Naive thymus-derived CD4-positive, alpha-beta T cell (primary cell): ENCODE results near the gene RPL14. TPM values are rescaled to one million over a fixed set of nuclear protein-coding genes. Genes with fewer than 3 reads are reported as not detected.
"Not testable (repeated sequence)": the region's sequence is repeated elsewhere in the genome, so short reads cannot be mapped to it uniquely, and the experiment has no call there.

ENCODE experiments used
- ATAC-seq: fragments of 150-1000 bp; cut with Tn5 transposase; 2 replicates; pipeline ENCODE4 v1.10.0; 2021; ENCODE audit warnings: mild to moderate bottlenecking, moderate library complexity
- CTCF ChIA-PET: fragments of 350-600 bp; sonication (Branson Sonifier 250); formaldehyde crosslinking; loops from one replicate; lab custom pipeline; 2021; ENCODE audit warnings: antibody characterized with exemption; lab: Charles Lee
- POLR2A ChIA-PET: fragments of 350-600 bp; sonication (Branson Sonifier 250); formaldehyde crosslinking; loops from one replicate; lab custom pipeline; 2021; ENCODE audit warnings: antibody characterized with exemption, inconsistent platforms; lab: Charles Lee
- DNase-seq, 9 donors: peaks; one replicate each; pipeline versions ENCODE4 v3.0.0 to v3.0.0-alpha.2; 2020 to 2022; ENCODE audit warnings: mixed read lengths in 1 of 9
- H3K27ac ChIP-seq: one replicate; pipeline ENCODE4 v1.7.0; 2013; ENCODE audit warnings: mild to moderate bottlenecking, low read depth, low read length, moderate library complexity
- H3K27me3 ChIP-seq, 2 donors: one replicate each; pipeline ENCODE4 v1.7.0; 2013; ENCODE audit warnings: low read length in 2 of 2, mild to moderate bottlenecking in 2 of 2, moderate library complexity in 2 of 2; ENCODE audit not compliant: control insufficient read depth in 2 of 2, insufficient read depth in 2 of 2
- H3K36me3 ChIP-seq, 3 experiments: 1 replicate in 2 of 3; 2 replicates in 1 of 3; pipeline ENCODE4 v1.7.0; 2013; ENCODE audit warnings: low read length in 3 of 3, mild to moderate bottlenecking in 3 of 3, moderate library complexity in 1 of 3; ENCODE audit not compliant: insufficient read depth in 3 of 3, control insufficient read depth in 2 of 3
- H3K4me1 ChIP-seq, 2 donors: one replicate each; pipeline ENCODE4 v1.7.0; 2013; ENCODE audit warnings: low read length in 2 of 2, mild to moderate bottlenecking in 2 of 2, moderate library complexity in 1 of 2; ENCODE audit not compliant: control insufficient read depth in 2 of 2, insufficient read depth in 2 of 2
- H3K4me3 ChIP-seq: 2 replicates; pipeline ENCODE4 v1.7.0; 2013; ENCODE audit warnings: mild to moderate bottlenecking, low read length
- H3K9me3 ChIP-seq, 3 experiments: 1 replicate in 2 of 3; 2 replicates in 1 of 3; pipeline ENCODE4 v1.7.0; 2013; ENCODE audit warnings: low read length in 3 of 3; ENCODE audit not compliant: control insufficient read depth in 2 of 3
- H3K27ac Mint-ChIP-seq, 9 donors: one replicate each; pipeline ENCODE4 v1.8.0; 2020 to 2022; ENCODE audit warnings: mixed read lengths in 9 of 9, mild to moderate bottlenecking in 8 of 9, moderate library complexity in 5 of 9, inconsistent platforms in 2 of 9
- H3K27me3 Mint-ChIP-seq, 5 donors: one replicate each; pipeline ENCODE4 v1.8.0; 2021 to 2022; ENCODE audit warnings: mixed read lengths in 5 of 5, mild to moderate bottlenecking in 1 of 5
- H3K36me3 Mint-ChIP-seq, 5 donors: one replicate each; pipeline ENCODE4 v1.8.0; 2020 to 2022; ENCODE audit warnings: mixed read lengths in 5 of 5, mild to moderate bottlenecking in 3 of 5, inconsistent platforms in 1 of 5
- H3K4me1 Mint-ChIP-seq, 7 donors: one replicate each; pipeline ENCODE4 v1.8.0; 2020 to 2022; ENCODE audit warnings: mixed read lengths in 7 of 7, mild to moderate bottlenecking in 3 of 7, inconsistent platforms in 1 of 7
- H3K4me3 Mint-ChIP-seq, 10 donors: one replicate each; pipeline ENCODE4 v1.8.0; 2020 to 2022; ENCODE audit warnings: mild to moderate bottlenecking in 10 of 10, mixed read lengths in 10 of 10, moderate library complexity in 6 of 10, inconsistent platforms in 2 of 10
- H3K9me3 Mint-ChIP-seq, 11 donors: one replicate each; pipeline ENCODE4 v1.8.0; 2020 to 2022; ENCODE audit warnings: mixed read lengths in 11 of 11, mild to moderate bottlenecking in 4 of 11, inconsistent platforms in 1 of 11, moderate library complexity in 1 of 11
- intact Hi-C, 2 donors: fragments of 100-400 bp; cut with micrococcal nuclease; formaldehyde crosslinking; loops; one replicate each; pipeline ENCODE4 v1.15.1; 2023
- polyA plus RNA-seq, 2 donors: library from polyadenylated mRNA; unstranded; fragments of 300-500 nt; fragmentation: Illumina TruSeq; gene quantifications; one replicate each; pipeline ENCODE4 v1.2.3, GENCODE V29; 2021
- total RNA-seq, 6 experiments: library from RNA in 5 of 6; stranded (reverse) in 5 of 6; gene quantifications; 1 replicate in 5 of 6; 2 replicates in 1 of 6; pipeline ENCODE4 v1.2.3 and lab custom pipeline; 2021 to 2026

RPL14 gene
- total and polyA plus RNA-seq, 7 experiments from 2014 or later, result 1,689 to 3,746 (median 2,803) TPM

GRCh38 chr3:40456279-40456939 is 730 bp upstream of the RPL14 start:
- Histone ChIP-seq H3K9me3 (no peaks in the 10 kb centered on the region), H3K27ac (peak overlapping the region; percentile 89), H3K4me1 (peaks cover 22 to 28% of the 10 kb centered on the region in 2 donors), H3K27me3 (no peaks in the 10 kb centered on the region), H3K36me3 (peaks cover 8 to 32% (median 10%) of the 10 kb centered on the region in 3 experiments), H3K4me3 (peak overlapping the region; percentile 61)
- Mint-ChIP-seq H3K4me1 (peaks cover 24 to 74% (median 55%) of the 10 kb centered on the region in 7 donors), H3K9me3 (peaks cover 0 to 4% (median 0%) of the 10 kb centered on the region in 11 donors), H3K4me3 (peak overlapping the region; percentile 81 to 99 (median 92)), H3K27me3 (no peaks in the 10 kb centered on the region), H3K36me3 (peaks cover 2 to 25% (median 18%) of the 10 kb centered on the region in 5 donors), H3K27ac (peak overlapping the region; percentile 90 to 99 (median 97))
- ATAC-seq (no peak), DNase-seq (no peak)
- intact Hi-C loops, result loop anchor here in 1 of 2 donors (5.0 to 10.0 kb wide), 3 partner anchors 1052 to 1558 kb away; partner anchors contain the start of genes RPSA, SCN11A and WDR48
- POLR2A ChIA-PET, result interaction anchor here (0.7 to 3.1 kb wide), 13 partner anchors 8 to 1305 kb away, joined by 3 to 26 read pairs (median 7); partner anchors contain the start of genes CTNNB1, EIF1B, ZNF619 and ZNF620
- CTCF ChIA-PET, result no interaction called here

GRCh38 chr3:40458473-40458872 is 1.3 kb downstream of the RPL14 start:
- ATAC-seq, result no peak
- POLR2A ChIA-PET, result interaction anchor here (1.6 to 3.1 kb wide), 8 partner anchors 8 to 741 kb away, joined by 6 to 26 read pairs (median 14); partner anchors contain the start of genes CTNNB1, EIF1B, ZNF619 and ZNF620
- Mint-ChIP-seq H3K4me1 (peaks cover 16 to 63% (median 47%) of the 10 kb centered on the region in 7 donors), H3K36me3 (peaks cover 8 to 35% (median 32%) of the 10 kb centered on the region in 5 donors), H3K4me3 (peak overlapping the region; percentile 81 to 99 (median 92)), H3K27ac (peak overlapping the region; percentile 80 to 98 (median 92)), H3K9me3 (peaks cover 0 to 4% (median 0%) of the 10 kb centered on the region in 11 donors), H3K27me3 (no peaks in the 10 kb centered on the region)
- Histone ChIP-seq H3K4me3 (peak overlapping the region; percentile 61), H3K36me3 (peaks cover 8 to 42% (median 10%) of the 10 kb centered on the region in 3 experiments), H3K27ac (peak overlapping the region; percentile 89), H3K9me3 (no peaks in the 10 kb centered on the region), H3K27me3 (no peaks in the 10 kb centered on the region), H3K4me1 (peaks cover 17 to 20% of the 10 kb centered on the region in 2 donors)
- DNase-seq, result no peak
- CTCF ChIA-PET, result no interaction called here
- intact Hi-C loops, result loop anchor here in 1 of 2 donors (5.0 to 10.0 kb wide), 3 partner anchors 1054 to 1556 kb away; partner anchors contain the start of genes RPSA, SCN11A and WDR48

- peaks cover 25 to 71% (median 58%) of the 10 kb centered on the region in 7 donors for H3K4me1 Mint-ChIP-seq
- H3K27me3 Mint-ChIP-seq, H3K4me3 ChIP-seq, H3K27me3 ChIP-seq, H3K9me3 ChIP-seq, ATAC-seq, intact Hi-C loops, H3K9me3 Mint-ChIP-seq, H3K27ac ChIP-seq, DNase-seq: not testable (repeated sequence)
- H3K4me3 Mint-ChIP-seq, result peak overlapping the region in 2 of 10 donors; percentile 18 to 27
- peaks cover 14 to 52% (median 46%) of the 10 kb centered on the region in 5 donors for H3K36me3 Mint-ChIP-seq
- POLR2A ChIA-PET, result interaction anchor here (0.6 to 0.7 kb wide), 2 partner anchors 8 to 1500 kb away, joined by 3 to 7 read pairs; no protein-coding TSS in a partner anchor
- H3K4me1 ChIP-seq, result peaks cover 29 to 32% of the 10 kb centered on the region in 2 donors
- CTCF ChIA-PET, result interaction anchor here (0.8 kb wide), 1 partner anchor 317 kb away, joined by 6 read pairs; no protein-coding TSS in a partner anchor
- peak overlapping the region in 2 of 9 donors; percentile 38 to 52 for H3K27ac Mint-ChIP-seq
- peaks cover 8 to 49% (median 10%) of the 10 kb centered on the region in 3 experiments for H3K36me3 ChIP-seq
Measured at GRCh38 chr3:40460481-40460880, 3.3 kb downstream of the RPL14 start.

GRCh38 chr3:40461161-40461560 is 4.0 kb downstream of the RPL14 start:
- H3K27ac ChIP-seq, result no peak overlapping the region
- H3K36me3 ChIP-seq, result peaks cover 8 to 49% (median 10%) of the 10 kb centered on the region in 3 experiments
- intact Hi-C loops, result no loop called here
- ChIA-PET POLR2A (interaction anchor here (0.6 to 0.9 kb wide), 3 partner anchors 7 to 1499 kb away, joined by 3 to 7 read pairs (median 3); no protein-coding TSS in a partner anchor), CTCF (no interaction called here)
- H3K9me3 ChIP-seq, result no peaks in the 10 kb centered on the region
- peaks cover 27 to 67% (median 57%) of the 10 kb centered on the region in 7 donors for H3K4me1 Mint-ChIP-seq
- DNase-seq (no peak), ATAC-seq (no peak)
- peaks cover 16 to 58% (median 48%) of the 10 kb centered on the region in 5 donors for H3K36me3 Mint-ChIP-seq
- no peaks in the 10 kb centered on the region for H3K27me3 ChIP-seq
- peak overlapping the region in 4 of 9 donors; percentile 24 to 71 (median 47) for H3K27ac Mint-ChIP-seq
- H3K4me3 Mint-ChIP-seq, result no peak overlapping the region
- peaks cover 29 to 32% of the 10 kb centered on the region in 2 donors for H3K4me1 ChIP-seq
- no peak overlapping the region for H3K4me3 ChIP-seq
- no peaks in the 10 kb centered on the region for H3K27me3 Mint-ChIP-seq
- peaks cover 0 to 4% (median 0%) of the 10 kb centered on the region in 11 donors for H3K9me3 Mint-ChIP-seq

- Mint-ChIP-seq H3K4me1 (peaks cover 27 to 58% (median 48%) of the 10 kb centered on the region in 7 donors), H3K36me3 (peaks cover 16 to 68% (median 51%) of the 10 kb centered on the region in 5 donors)
- H3K4me1 ChIP-seq, result peaks cover 27 to 31% of the 10 kb centered on the region in 2 donors
- intact Hi-C loops, H3K27me3 Mint-ChIP-seq, CTCF ChIA-PET, DNase-seq, H3K27ac Mint-ChIP-seq, H3K27ac ChIP-seq, ATAC-seq, H3K9me3 Mint-ChIP-seq, H3K4me3 ChIP-seq, H3K27me3 ChIP-seq, H3K9me3 ChIP-seq, H3K4me3 Mint-ChIP-seq: not testable (repeated sequence)
- POLR2A ChIA-PET, result interaction anchor here (0.8 to 2.3 kb wide), 2 partner anchors 10 to 42 kb away, joined by 3 to 8 read pairs; no protein-coding TSS in a partner anchor
- peaks cover 10 to 53% (median 10%) of the 10 kb centered on the region in 3 experiments for H3K36me3 ChIP-seq
Measured at GRCh38 chr3:40462838-40463237, 5.7 kb downstream of the RPL14 start.

- no peaks in the 10 kb centered on the region for H3K9me3 ChIP-seq
- Mint-ChIP-seq H3K4me3 (peak overlapping the region in 5 of 10 donors; percentile 4 to 55 (median 23)), H3K9me3 (peaks cover 0 to 2% (median 0%) of the 10 kb centered on the region in 11 donors), H3K4me1 (peaks cover 22 to 51% (median 40%) of the 10 kb centered on the region in 7 donors), H3K27me3 (no peaks in the 10 kb centered on the region), H3K27ac (peak overlapping the region in 7 of 9 donors; percentile 33 to 90 (median 76)), H3K36me3 (peaks cover 16 to 71% (median 45%) of the 10 kb centered on the region in 5 donors)
- no peaks in the 10 kb centered on the region for H3K27me3 ChIP-seq
- DNase-seq (no peak), ATAC-seq (no peak)
- peaks cover 9 to 49% (median 11%) of the 10 kb centered on the region in 3 experiments for H3K36me3 ChIP-seq
- CTCF ChIA-PET, result no interaction called here
- H3K4me3 ChIP-seq, result no peak overlapping the region
- peak overlapping the region; percentile 43 for H3K27ac ChIP-seq
- peaks cover 19 to 24% of the 10 kb centered on the region in 2 donors for H3K4me1 ChIP-seq
- POLR2A ChIA-PET, result interaction anchor here (0.6 to 2.3 kb wide), 4 partner anchors 9 to 1392 kb away, joined by 3 to 8 read pairs (median 5); no protein-coding TSS in a partner anchor
- intact Hi-C loops, result no loop called here
Measured at GRCh38 chr3:40463579-40463978, 6.4 kb downstream of the RPL14 start.
